Astrocyte of the spinal cord (primary cell): ENCODE results near the gene RAD52.

Experiments used
- DNase-seq: peaks from one replicate; pipeline ENCODE4 v3.0.0; 2011; ENCODE audit warnings: low read depth, low spot score
- H3K4me3 ChIP-seq: 2 replicates; pipeline ENCODE4 v1.5.1; 2011; ENCODE audit warnings: low read depth, mild to moderate bottlenecking, low read length, moderate library complexity
- in situ Hi-C: cut with HindIII; loops from 2 replicates; pipeline ENCODE4 v1.10.0; 2017; ENCODE audit warnings: low sequenced_read_pairs
- TF ChIP-seq, protein P1 (sequence below): IDR thresholded peaks from 2 replicates; pipeline ENCODE4 v1.5.1; 2012; ENCODE audit warnings: low read depth, mild to moderate bottlenecking, low read length, inconsistent platforms

The RAD52 gene

GRCh38 chr12:903055-903454 lies 46.4 kb downstream of the RAD52 start:
- in situ Hi-C loops = no loop called here
- TF ChIP-seq, protein P1, sequence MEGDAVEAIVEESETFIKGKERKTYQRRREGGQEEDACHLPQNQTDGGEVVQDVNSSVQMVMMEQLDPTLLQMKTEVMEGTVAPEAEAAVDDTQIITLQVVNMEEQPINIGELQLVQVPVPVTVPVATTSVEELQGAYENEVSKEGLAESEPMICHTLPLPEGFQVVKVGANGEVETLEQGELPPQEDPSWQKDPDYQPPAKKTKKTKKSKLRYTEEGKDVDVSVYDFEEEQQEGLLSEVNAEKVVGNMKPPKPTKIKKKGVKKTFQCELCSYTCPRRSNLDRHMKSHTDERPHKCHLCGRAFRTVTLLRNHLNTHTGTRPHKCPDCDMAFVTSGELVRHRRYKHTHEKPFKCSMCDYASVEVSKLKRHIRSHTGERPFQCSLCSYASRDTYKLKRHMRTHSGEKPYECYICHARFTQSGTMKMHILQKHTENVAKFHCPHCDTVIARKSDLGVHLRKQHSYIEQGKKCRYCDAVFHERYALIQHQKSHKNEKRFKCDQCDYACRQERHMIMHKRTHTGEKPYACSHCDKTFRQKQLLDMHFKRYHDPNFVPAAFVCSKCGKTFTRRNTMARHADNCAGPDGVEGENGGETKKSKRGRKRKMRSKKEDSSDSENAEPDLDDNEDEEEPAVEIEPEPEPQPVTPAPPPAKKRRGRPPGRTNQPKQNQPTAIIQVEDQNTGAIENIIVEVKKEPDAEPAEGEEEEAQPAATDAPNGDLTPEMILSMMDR = no peak
- no peak overlapping the region for H3K4me3 ChIP-seq
- no peak for DNase-seq

DNA sequence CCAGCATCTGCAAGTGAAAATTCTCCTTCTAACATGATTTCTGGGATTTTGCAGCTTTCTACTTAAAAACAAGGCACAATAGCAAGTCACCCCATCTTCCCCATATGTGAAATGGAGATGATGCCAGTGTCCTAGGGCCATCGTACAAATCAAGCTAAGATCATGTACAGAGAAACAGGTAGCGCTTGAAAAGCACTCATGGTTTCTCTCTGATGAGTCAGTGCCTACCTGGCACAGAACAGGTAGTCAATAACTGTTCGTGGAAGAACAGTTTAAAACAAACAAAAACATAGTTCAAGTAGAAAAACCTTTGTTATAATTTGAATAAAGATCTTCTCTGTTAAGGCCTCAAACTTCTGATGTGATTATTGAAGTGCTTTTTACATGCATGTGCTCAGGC lies 46.9 kb downstream of the RAD52 start:
- no peak for DNase-seq
- H3K4me3 ChIP-seq = no peak overlapping the region
- TF ChIP-seq, protein P1 = no peak
- in situ Hi-C loops = no loop called here

GRCh38 chr12:897386-897785 lies 52.1 kb downstream of the RAD52 start:
- no peak overlapping the region for H3K4me3 ChIP-seq
- TF ChIP-seq, protein P1 = no peak
- in situ Hi-C loops = no loop called here
- DNase-seq = no peak

DNA sequence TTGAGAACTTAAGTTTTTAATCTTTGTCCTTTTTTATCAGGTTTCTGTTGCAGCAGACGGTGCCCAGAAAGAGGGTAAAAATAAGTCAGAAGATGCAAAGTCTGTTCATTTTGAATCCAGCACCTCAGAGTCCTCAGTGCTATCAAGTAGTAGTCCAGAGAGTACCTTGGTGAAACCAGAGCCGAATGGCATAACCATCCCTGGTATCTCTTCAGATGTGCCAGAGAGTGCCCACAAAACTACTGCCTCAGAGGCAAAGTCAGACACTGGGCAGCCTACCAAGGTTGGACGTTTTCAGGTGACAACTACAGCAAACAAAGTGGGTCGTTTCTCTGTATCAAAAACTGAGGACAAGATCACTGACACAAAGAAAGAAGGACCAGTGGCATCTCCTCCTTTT lies 53.5 kb downstream of the RAD52 start:
- in situ Hi-C loops = no loop called here
- TF ChIP-seq, protein P1 = no peak
- no peak overlapping the region for H3K4me3 ChIP-seq
- no peak for DNase-seq

GRCh38 chr12:894226-894625 lies 55.3 kb downstream of the RAD52 start:
- no peak for DNase-seq
- TF ChIP-seq, protein P1 = no peak
- no peak overlapping the region for H3K4me3 ChIP-seq
- in situ Hi-C loops = no loop called here

- in situ Hi-C loops = no loop called here
- no peak overlapping the region for H3K4me3 ChIP-seq
- DNase-seq = no peak
- TF ChIP-seq, protein P1 = no peak
Measured at GRCh38 chr12:886206-886605, 63.3 kb downstream of the RAD52 start.

DNA sequence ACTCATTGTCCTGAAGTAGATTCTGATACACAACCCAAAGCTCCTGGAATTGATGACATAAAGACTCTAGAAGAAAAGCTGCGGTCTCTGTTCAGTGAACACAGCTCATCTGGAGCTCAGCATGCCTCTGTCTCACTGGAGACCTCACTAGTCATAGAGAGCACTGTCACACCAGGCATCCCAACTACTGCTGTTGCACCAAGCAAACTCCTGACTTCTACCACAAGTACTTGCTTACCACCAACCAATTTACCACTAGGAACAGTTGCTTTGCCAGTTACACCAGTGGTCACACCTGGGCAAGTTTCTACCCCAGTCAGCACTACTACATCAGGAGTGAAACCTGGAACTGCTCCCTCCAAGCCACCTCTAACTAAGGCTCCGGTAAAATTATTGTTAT lies 63.8 kb downstream of the RAD52 start:
- no peak overlapping the region for H3K4me3 ChIP-seq
- in situ Hi-C loops = no loop called here
- DNase-seq = no peak
- TF ChIP-seq, protein P1 = no peak
